HCT116 (cell line): ENCODE measurements around the gene TRIM37. TPM values are rescaled to one million over a fixed set of nuclear protein-coding genes. Genes with fewer than 3 reads are reported as not detected.

Experiments
- ATAC-seq: fragments of 200-7000 bp; cut with Tn5 transposase; 2 replicates; pipeline ENCODE4 v1.9.1; 2020; ENCODE audit warnings: mild to moderate bottlenecking, moderate library complexity
- BruUV-seq: library from RNA; stranded (reverse); fragments of 400-500 nt; replicated peaks from 2 replicates; lab custom pipeline; 2021; lab: Mats Ljungman, UMichigan
- CTCF ChIA-PET: fragments of 300-600 bp; sonication (Branson Sonifier 250); formaldehyde crosslinking; loops from one replicate; lab custom pipeline; 2021; ENCODE audit warnings: antibody characterized with exemption; lab: Charles Lee
- POLR2A ChIA-PET: fragments of 300-600, 350-600 bp; sonication (Branson Sonifier 250); formaldehyde crosslinking; loops from one replicate; lab custom pipeline; 2021; ENCODE audit warnings: antibody characterized with exemption; lab: Charles Lee
- RAD21 ChIA-PET, 2 experiments: fragments of 300-600 bp; sonication (Branson Sonifier 250); formaldehyde crosslinking; loops; one replicate each; lab custom pipeline; 2023; ENCODE audit warnings: low total read pairs in 2 of 2; ENCODE audit not compliant: uncharacterized antibody in 2 of 2, unreplicated experiment in 2 of 2, low non-redundant PET in 1 of 2; lab: Charles Lee
- DNase-seq: peaks from one replicate; pipeline ENCODE4 v3.0.0-alpha.2; 2010; ENCODE audit warnings: low read depth, low spot score
- H2AFZ ChIP-seq: fragments of 200-600 bp; shearing (Covaris generic), sonication (generic); 2 replicates; pipeline ENCODE4 v1.6.1; 2017; ENCODE audit warnings: low read depth, mixed run types, mixed read lengths, antibody characterized with exemption, low read length; ENCODE audit not compliant: poor library complexity, severe bottlenecking
- H3K27ac ChIP-seq: 2 replicates; pipeline ENCODE4 v1.5.1; 2012; ENCODE audit warnings: low read depth, low read length
- H3K27me3 ChIP-seq: fragments of 200-600 bp; sonication (generic); 2 replicates; pipeline ENCODE4 v1.6.1; 2016; ENCODE audit warnings: mixed run types, low read length, mixed read lengths; ENCODE audit not compliant: insufficient read depth
- H3K36me3 ChIP-seq, 2 experiments: fragments of 200-500 bp in 1 of 2; fragments of 200-600 bp in 1 of 2; sonication (Bioruptor generic) in 1 of 2; sonication (generic) in 1 of 2; 2 replicates each; pipeline versions ENCODE4 v1.5.1 to v1.6.1; 2014 to 2016; ENCODE audit warnings: low read length in 2 of 2, inconsistent platforms in 1 of 2, mixed read lengths in 1 of 2, mixed run types in 1 of 2; ENCODE audit not compliant: insufficient read depth in 2 of 2, control insufficient read depth in 1 of 2
- H3K4me1 ChIP-seq, 2 experiments: fragments of 200-600 bp in 1 of 2; sonication (generic) in 1 of 2; 2 replicates each; pipeline versions ENCODE4 v1.5.1 to v1.6.1; 2012 to 2017; ENCODE audit warnings: low read length in 2 of 2, inconsistent platforms in 1 of 2, mild to moderate bottlenecking in 1 of 2, mixed read lengths in 1 of 2, mixed run types in 1 of 2, moderate library complexity in 1 of 2; ENCODE audit not compliant: insufficient read depth in 2 of 2, control insufficient read depth in 1 of 2
- H3K4me2 ChIP-seq: fragments of 200-600 bp; sonication (generic); 2 replicates; pipeline ENCODE4 v1.6.1; 2017; ENCODE audit warnings: mixed run types, low read length, mixed read lengths
- H3K4me3 ChIP-seq, 2 experiments: fragments of 200-600 bp in 1 of 2; sonication (generic) in 1 of 2; replicated peaks in 1 of 2; 2 replicates each; pipeline ENCODE4 v1.5.1; 2011 to 2016; ENCODE audit warnings: low read length in 2 of 2, control low read depth in 1 of 2, low read depth in 1 of 2, mild to moderate bottlenecking in 1 of 2, mixed read lengths in 1 of 2, mixed run types in 1 of 2
- H3K79me2 ChIP-seq: fragments of 200-600 bp; sonication (generic); 2 replicates; pipeline ENCODE4 v1.6.1; 2017; ENCODE audit warnings: mild to moderate bottlenecking, mixed run types, low read length, moderate library complexity, mixed read lengths; ENCODE audit not compliant: insufficient read depth
- H3K9ac ChIP-seq: fragments of 200-600 bp; sonication (generic); 2 replicates; pipeline ENCODE4 v1.6.1; 2016; ENCODE audit warnings: low read length, mixed read lengths
- H3K9me2 ChIP-seq: fragments of 200-600 bp; sonication (generic), shearing (Covaris generic); 2 replicates; pipeline ENCODE4 v1.6.1; 2017; ENCODE audit warnings: mixed run types, mild to moderate bottlenecking, moderate library complexity; ENCODE audit not compliant: insufficient read depth
- H3K9me3 ChIP-seq, 2 experiments: fragments of 200-500 bp in 1 of 2; fragments of 200-600 bp in 1 of 2; sonication (Bioruptor generic) in 1 of 2; sonication (generic) in 1 of 2; 2 replicates each; pipeline ENCODE4 v1.6.1; 2014 to 2017; ENCODE audit warnings: low read length in 2 of 2, mixed read lengths in 2 of 2, inconsistent platforms in 1 of 2, low read depth in 1 of 2, mild to moderate bottlenecking in 1 of 2, mixed run types in 1 of 2, moderate library complexity in 1 of 2; ENCODE audit not compliant: control insufficient read depth in 1 of 2, insufficient read depth in 1 of 2
- H4K20me1 ChIP-seq: fragments of 200-600 bp; sonication (generic), shearing (Covaris generic); 2 replicates; pipeline ENCODE4 v1.6.1; 2017; ENCODE audit warnings: mixed run types, mild to moderate bottlenecking, moderate library complexity; ENCODE audit not compliant: insufficient read depth
- ATF3 ChIP-seq: IDR thresholded peaks from 2 replicates; pipeline ENCODE4 v1.6.1; 2012
- CBX3 ChIP-seq: IDR thresholded peaks from 2 replicates; pipeline ENCODE4 v1.6.1; 2012; ENCODE audit warnings: low read depth
- CEBPB ChIP-seq: IDR thresholded peaks from 2 replicates; pipeline ENCODE4 v1.6.1; 2012; ENCODE audit warnings: low read depth
- CTCF ChIP-seq, 3 experiments: fragments of 200-600 bp in 1 of 3; sonication (generic) in 1 of 3; IDR thresholded peaks in 2 of 3; conservative IDR thresholded peaks in 1 of 3; 2 replicates each; pipeline ENCODE4 v1.5.1; 2012 to 2017; ENCODE audit warnings: low read depth in 2 of 3, low read length in 2 of 3, antibody characterized with exemption in 1 of 3, borderline replicate concordance in 1 of 3, control low read depth in 1 of 3, mild to moderate bottlenecking in 1 of 3, mixed read lengths in 1 of 3, mixed run types in 1 of 3, moderate library complexity in 1 of 3; ENCODE audit not compliant: insufficient read depth in 1 of 3
- EGR1 ChIP-seq: IDR thresholded peaks from 2 replicates; pipeline ENCODE4 v1.6.1; 2012; ENCODE audit warnings: low read depth
- ELF1 ChIP-seq: IDR thresholded peaks from 2 replicates; pipeline ENCODE4 v1.6.1; 2012; ENCODE audit warnings: low read depth, borderline replicate concordance
- EZH2 ChIP-seq: fragments of 200-600 bp; sonication (generic); IDR thresholded peaks from 2 replicates; pipeline ENCODE4 v1.6.1; 2017; ENCODE audit warnings: antibody characterized with exemption, mixed run types
- EZH2phosphoT487 ChIP-seq: fragments of 200-600 bp; IDR thresholded peaks from 2 replicates; pipeline ENCODE4 v1.6.1; 2018; ENCODE audit warnings: antibody characterized with exemption, borderline replicate concordance
- JUND ChIP-seq: IDR thresholded peaks from 2 replicates; pipeline ENCODE4 v1.6.1; 2012
- MAX ChIP-seq: IDR thresholded peaks from 2 replicates; pipeline ENCODE4 v1.6.1; 2012
- POLR2A ChIP-seq: IDR thresholded peaks from 2 replicates; pipeline ENCODE4 v1.7.0; 2011; ENCODE audit warnings: borderline replicate concordance; ENCODE audit not compliant: insufficient read depth, insufficient read length; ENCODE audit errors: extremely low read depth
- POLR2AphosphoS5 ChIP-seq: IDR thresholded peaks from 2 replicates; pipeline ENCODE4 v1.6.1; 2011; ENCODE audit warnings: mild to moderate bottlenecking, low read depth, low read length, moderate library complexity
- SIN3A ChIP-seq: IDR thresholded peaks from 2 replicates; pipeline ENCODE4 v1.6.1; 2012; ENCODE audit warnings: low read depth
- SP1 ChIP-seq: IDR thresholded peaks from 2 replicates; pipeline ENCODE4 v1.6.1; 2012; ENCODE audit warnings: low read depth
- SRF ChIP-seq: IDR thresholded peaks from 2 replicates; pipeline ENCODE4 v1.6.1; 2012; ENCODE audit warnings: low read depth
- YY1 ChIP-seq: IDR thresholded peaks from 2 replicates; pipeline ENCODE4 v1.6.1; 2011; ENCODE audit warnings: low read length, low read depth, moderate library complexity, mild to moderate bottlenecking; ENCODE audit not compliant: insufficient replicate concordance; ENCODE audit errors: extremely low read depth
- ZBTB33 ChIP-seq: IDR thresholded peaks from 2 replicates; pipeline ENCODE4 v1.6.1; 2011; ENCODE audit warnings: mild to moderate bottlenecking, low read length, moderate library complexity; ENCODE audit not compliant: insufficient replicate concordance; ENCODE audit errors: extremely low read depth
- ZFX ChIP-seq: fragments of 450-650 bp; IDR thresholded peaks from 2 replicates; pipeline ENCODE4 v1.6.1; 2017
- ZNF274 ChIP-seq: fragments of 200-500 bp; sonication (Bioruptor generic); IDR thresholded peaks from 2 replicates; pipeline ENCODE4 v1.6.1; 2014; ENCODE audit warnings: mild to moderate bottlenecking, low read depth, low read length, inconsistent platforms
- intact Hi-C: fragments of 100-400 bp; cut with micrococcal nuclease; formaldehyde crosslinking; loops from 2 replicates; pipeline ENCODE4 v1.10.0; 2022
- total RNA-seq: library from RNA; stranded (reverse); gene quantifications from one replicate; pipeline ENCODE4 v1.2.1, GENCODE V29; 2021; ENCODE audit not compliant: unreplicated experiment

The TRIM37 gene
- total RNA-seq, 1 experiment from 2014 or later, result 55.7 TPM

GRCh38 chr17:58947824-58948223 is 158.9 kb downstream of the TRIM37 start:
- no peak for ATAC-seq
- CTCF ChIA-PET, result no interaction called here
- no TSS peak for BruUV-seq

More at GRCh38 chr17:58947824-58948223, 158.9 kb downstream of the TRIM37 start:
- H3K36me3 ChIP-seq, result no peaks in the 10 kb centered on the region
- intact Hi-C loops, result no loop called here
- peaks cover 3 to 15% of the 10 kb centered on the region in 2 experiments; a peak in 3 of 4 replicates for H3K9me3 ChIP-seq
- no peaks in the 10 kb centered on the region for H3K27me3 ChIP-seq
- ChIA-PET RAD21 (no interaction called here), POLR2A (interaction anchor here (0.7 kb wide), 2 partner anchors 8 to 25 kb away, joined by 3 to 4 read pairs; no protein-coding TSS in a partner anchor)
- H3K4me3 ChIP-seq, result no peak overlapping the region
- H3K79me2 ChIP-seq, result no peaks in the 10 kb centered on the region
- no peaks in the 10 kb centered on the region for H4K20me1 ChIP-seq
- no peak for DNase-seq
- H2AFZ ChIP-seq, result no peak overlapping the region
- H3K4me1 ChIP-seq, result no peaks in the 10 kb centered on the region
- TF ChIP-seq EGR1 (no peak), EZH2phosphoT487 (no peak), SP1 (no peak), CEBPB (no peak), EZH2 (no peak), POLR2AphosphoS5 (no peak), ZFX (no peak), ZBTB33 (no peak), ELF1 (no peak), MAX (no peak), CTCF (IDR thresholded peaks at IDR 0.05 in 2 of 3, conservative IDR thresholded peaks at IDR 0.05 in 1 of 3; ENCODE audit: borderline replicate concordance in 1 of 3, insufficient read depth in 1 of 3, low read depth in 2 of 3, low read length in 2 of 3) (no peak), ATF3 (no peak), SRF (no peak), JUND (no peak), ZNF274 (no peak), SIN3A (no peak), POLR2A (no peak), CBX3 (no peak), YY1 (no peak)
- no peak overlapping the region for H3K9ac ChIP-seq
- H3K27ac ChIP-seq, result no peak overlapping the region
- no peaks in the 10 kb centered on the region for H3K9me2 ChIP-seq
- H3K4me2 ChIP-seq, result no peak overlapping the region
